HCT116 (cell line): ENCODE results near the gene TRPM5. TPM values are rescaled to one million over a fixed set of nuclear protein-coding genes. Genes with fewer than 3 reads are reported as not detected.

Experiments
- ATAC-seq: fragments of 200-7000 bp; cut with Tn5 transposase; 2 replicates; pipeline ENCODE4 v1.9.1; 2020; ENCODE audit warnings: mild to moderate bottlenecking, moderate library complexity
- BruUV-seq: library from RNA; stranded (reverse); fragments of 400-500 nt; replicated peaks from 2 replicates; lab custom pipeline; 2021; lab: Mats Ljungman, UMichigan
- CTCF ChIA-PET: fragments of 300-600 bp; sonication (Branson Sonifier 250); formaldehyde crosslinking; loops from one replicate; lab custom pipeline; 2021; ENCODE audit warnings: antibody characterized with exemption; lab: Charles Lee
- POLR2A ChIA-PET: fragments of 300-600, 350-600 bp; sonication (Branson Sonifier 250); formaldehyde crosslinking; loops from one replicate; lab custom pipeline; 2021; ENCODE audit warnings: antibody characterized with exemption; lab: Charles Lee
- RAD21 ChIA-PET, 2 experiments: fragments of 300-600 bp; sonication (Branson Sonifier 250); formaldehyde crosslinking; loops; one replicate each; lab custom pipeline; 2023; ENCODE audit warnings: low total read pairs in 2 of 2; ENCODE audit not compliant: uncharacterized antibody in 2 of 2, unreplicated experiment in 2 of 2, low non-redundant PET in 1 of 2; lab: Charles Lee
- DNase-seq: peaks from one replicate; pipeline ENCODE4 v3.0.0-alpha.2; 2010; ENCODE audit warnings: low read depth, low spot score
- H2AFZ ChIP-seq: fragments of 200-600 bp; shearing (Covaris generic), sonication (generic); 2 replicates; pipeline ENCODE4 v1.6.1; 2017; ENCODE audit warnings: low read depth, mixed run types, mixed read lengths, antibody characterized with exemption, low read length; ENCODE audit not compliant: poor library complexity, severe bottlenecking
- H3K27ac ChIP-seq: 2 replicates; pipeline ENCODE4 v1.5.1; 2012; ENCODE audit warnings: low read depth, low read length
- H3K27me3 ChIP-seq: fragments of 200-600 bp; sonication (generic); 2 replicates; pipeline ENCODE4 v1.6.1; 2016; ENCODE audit warnings: mixed run types, low read length, mixed read lengths; ENCODE audit not compliant: insufficient read depth
- H3K36me3 ChIP-seq, 2 experiments: fragments of 200-500 bp in 1 of 2; fragments of 200-600 bp in 1 of 2; sonication (Bioruptor generic) in 1 of 2; sonication (generic) in 1 of 2; 2 replicates each; pipeline versions ENCODE4 v1.5.1 to v1.6.1; 2014 to 2016; ENCODE audit warnings: low read length in 2 of 2, inconsistent platforms in 1 of 2, mixed read lengths in 1 of 2, mixed run types in 1 of 2; ENCODE audit not compliant: insufficient read depth in 2 of 2, control insufficient read depth in 1 of 2
- H3K4me1 ChIP-seq, 2 experiments: fragments of 200-600 bp in 1 of 2; sonication (generic) in 1 of 2; 2 replicates each; pipeline versions ENCODE4 v1.5.1 to v1.6.1; 2012 to 2017; ENCODE audit warnings: low read length in 2 of 2, inconsistent platforms in 1 of 2, mild to moderate bottlenecking in 1 of 2, mixed read lengths in 1 of 2, mixed run types in 1 of 2, moderate library complexity in 1 of 2; ENCODE audit not compliant: insufficient read depth in 2 of 2, control insufficient read depth in 1 of 2
- H3K4me2 ChIP-seq: fragments of 200-600 bp; sonication (generic); 2 replicates; pipeline ENCODE4 v1.6.1; 2017; ENCODE audit warnings: mixed run types, low read length, mixed read lengths
- H3K4me3 ChIP-seq, 2 experiments: fragments of 200-600 bp in 1 of 2; sonication (generic) in 1 of 2; replicated peaks in 1 of 2; 2 replicates each; pipeline ENCODE4 v1.5.1; 2011 to 2016; ENCODE audit warnings: low read length in 2 of 2, control low read depth in 1 of 2, low read depth in 1 of 2, mild to moderate bottlenecking in 1 of 2, mixed read lengths in 1 of 2, mixed run types in 1 of 2
- H3K79me2 ChIP-seq: fragments of 200-600 bp; sonication (generic); 2 replicates; pipeline ENCODE4 v1.6.1; 2017; ENCODE audit warnings: mild to moderate bottlenecking, mixed run types, low read length, moderate library complexity, mixed read lengths; ENCODE audit not compliant: insufficient read depth
- H3K9ac ChIP-seq: fragments of 200-600 bp; sonication (generic); 2 replicates; pipeline ENCODE4 v1.6.1; 2016; ENCODE audit warnings: low read length, mixed read lengths
- H3K9me2 ChIP-seq: fragments of 200-600 bp; sonication (generic), shearing (Covaris generic); 2 replicates; pipeline ENCODE4 v1.6.1; 2017; ENCODE audit warnings: mixed run types, mild to moderate bottlenecking, moderate library complexity; ENCODE audit not compliant: insufficient read depth
- H3K9me3 ChIP-seq, 2 experiments: fragments of 200-500 bp in 1 of 2; fragments of 200-600 bp in 1 of 2; sonication (Bioruptor generic) in 1 of 2; sonication (generic) in 1 of 2; 2 replicates each; pipeline ENCODE4 v1.6.1; 2014 to 2017; ENCODE audit warnings: low read length in 2 of 2, mixed read lengths in 2 of 2, inconsistent platforms in 1 of 2, low read depth in 1 of 2, mild to moderate bottlenecking in 1 of 2, mixed run types in 1 of 2, moderate library complexity in 1 of 2; ENCODE audit not compliant: control insufficient read depth in 1 of 2, insufficient read depth in 1 of 2
- H4K20me1 ChIP-seq: fragments of 200-600 bp; sonication (generic), shearing (Covaris generic); 2 replicates; pipeline ENCODE4 v1.6.1; 2017; ENCODE audit warnings: mixed run types, mild to moderate bottlenecking, moderate library complexity; ENCODE audit not compliant: insufficient read depth
- ATF3 ChIP-seq: IDR thresholded peaks from 2 replicates; pipeline ENCODE4 v1.6.1; 2012
- ELF1 ChIP-seq: IDR thresholded peaks from 2 replicates; pipeline ENCODE4 v1.6.1; 2012; ENCODE audit warnings: low read depth, borderline replicate concordance
- EZH2 ChIP-seq: fragments of 200-600 bp; sonication (generic); IDR thresholded peaks from 2 replicates; pipeline ENCODE4 v1.6.1; 2017; ENCODE audit warnings: antibody characterized with exemption, mixed run types
- EZH2phosphoT487 ChIP-seq: fragments of 200-600 bp; IDR thresholded peaks from 2 replicates; pipeline ENCODE4 v1.6.1; 2018; ENCODE audit warnings: antibody characterized with exemption, borderline replicate concordance
- JUND ChIP-seq: IDR thresholded peaks from 2 replicates; pipeline ENCODE4 v1.6.1; 2012
- MAX ChIP-seq: IDR thresholded peaks from 2 replicates; pipeline ENCODE4 v1.6.1; 2012
- POLR2AphosphoS5 ChIP-seq: IDR thresholded peaks from 2 replicates; pipeline ENCODE4 v1.6.1; 2011; ENCODE audit warnings: mild to moderate bottlenecking, low read depth, low read length, moderate library complexity
- REST ChIP-seq: IDR thresholded peaks from 2 replicates; pipeline ENCODE4 v1.6.1; 2012; ENCODE audit warnings: low read depth
- SP1 ChIP-seq: IDR thresholded peaks from 2 replicates; pipeline ENCODE4 v1.6.1; 2012; ENCODE audit warnings: low read depth
- SRF ChIP-seq: IDR thresholded peaks from 2 replicates; pipeline ENCODE4 v1.6.1; 2012; ENCODE audit warnings: low read depth
- TCF7L2 ChIP-seq: IDR thresholded peaks from 2 replicates; pipeline ENCODE4 v1.7.0; 2011; ENCODE audit warnings: borderline replicate concordance, inconsistent platforms; ENCODE audit not compliant: insufficient read depth, insufficient read length; ENCODE audit errors: extremely low read depth
- YY1 ChIP-seq: IDR thresholded peaks from 2 replicates; pipeline ENCODE4 v1.6.1; 2011; ENCODE audit warnings: low read length, low read depth, moderate library complexity, mild to moderate bottlenecking; ENCODE audit not compliant: insufficient replicate concordance; ENCODE audit errors: extremely low read depth
- ZBTB33 ChIP-seq: IDR thresholded peaks from 2 replicates; pipeline ENCODE4 v1.6.1; 2011; ENCODE audit warnings: mild to moderate bottlenecking, low read length, moderate library complexity; ENCODE audit not compliant: insufficient replicate concordance; ENCODE audit errors: extremely low read depth
- ZFX ChIP-seq: fragments of 450-650 bp; IDR thresholded peaks from 2 replicates; pipeline ENCODE4 v1.6.1; 2017
- intact Hi-C: fragments of 100-400 bp; cut with micrococcal nuclease; formaldehyde crosslinking; loops from 2 replicates; pipeline ENCODE4 v1.10.0; 2022
- total RNA-seq: library from RNA; stranded (reverse); gene quantifications from one replicate; pipeline ENCODE4 v1.2.1, GENCODE V29; 2021; ENCODE audit not compliant: unreplicated experiment

Gene TRPM5
- total RNA-seq, 1 experiment from 2014 or later, result 0.07 TPM

- Histone ChIP-seq H4K20me1 (no peaks in the 10 kb centered on the region), H3K27me3 (peaks cover 24% of the 10 kb centered on the region; the same call in 1 of the 2 replicates), H2AFZ (no peak overlapping the region), H3K4me3 (no peak overlapping the region), H3K79me2 (no peaks in the 10 kb centered on the region), H3K4me1 (peaks cover 5 to 14% of the 10 kb centered on the region in 2 experiments), H3K4me2 (no peak overlapping the region), H3K9me3 (no peaks in the 10 kb centered on the region), H3K27ac (no peak overlapping the region), H3K36me3 (no peaks in the 10 kb centered on the region)
- ChIA-PET POLR2A (no interaction called here), CTCF (interaction anchor here (1.5 kb wide), 1 partner anchor 21 kb away, joined by 6 read pairs; no protein-coding TSS in a partner anchor)
- intact Hi-C loops, result no loop called here
- BruUV-seq, result no TSS peak
- TF ChIP-seq ZFX (no peak), SP1 (no peak), ATF3 (no peak), TCF7L2 (no peak), ELF1 (no peak), REST (no peak), EZH2phosphoT487 (no peak), YY1 (no peak), MAX (no peak), ZBTB33 (no peak), POLR2AphosphoS5 (no peak), EZH2 (no peak), SRF (no peak), JUND (no peak)
- TF ChIP-seq, all 23 proteins: peak for 0
- ATAC-seq (no peak), DNase-seq (no peak)
- Histone ChIP-seq H3K9ac (no peak overlapping the region), H3K9me2 (no peaks in the 10 kb centered on the region)
- RAD21 ChIA-PET, result no interaction called here
These were observed 3.7 kb downstream of the TRPM5 start for GRCh38 chr11:2440646-2441045.
